Tibial nerve (tissue), 3 donors: ENCODE measurements around the gene OPCML.

ENCODE experiments used
- CTCF ChIP-seq, 5 experiments: fragments of 200-600 bp in 3 of 5; fragments of 450-650 bp in 2 of 5; sonication (generic) in 3 of 5; IDR thresholded peaks; one replicate each; pipeline ENCODE4 v1.5.1; 2016 to 2019; ENCODE audit warnings: antibody characterized with exemption in 5 of 5, mild to moderate bottlenecking in 3 of 5, moderate library complexity in 2 of 5
- POLR2A ChIP-seq, 2 donors: fragments of 450-650 bp; IDR thresholded peaks; one replicate each; pipeline ENCODE4 v1.6.1; 2017; ENCODE audit warnings: antibody characterized with exemption in 2 of 2, mild to moderate bottlenecking in 2 of 2, moderate library complexity in 2 of 2

- no peak for TF ChIP-seq CTCF (IDR thresholded peaks at IDR 0.05)
- TF ChIP-seq POLR2A (IDR thresholded peaks at IDR 0.05): no peak
These were observed 812.6 kb downstream of the OPCML start for GRCh38 chr11:132719684-132720083.
